ENCODE data around the gene CDC42BPA. TPM values are rescaled to one million over a fixed set of nuclear protein-coding genes. Genes with fewer than 3 reads are reported as not detected.

The CDC42BPA gene
- total and polyA plus RNA-seq, 2 donors (not counting 3 experiments of a cell fraction or from before 2014, with no cell fraction given) = 26.1 to 92.6 TPM

- DNase-seq (ENCODE audit: low read depth, low spot score) (no peak), FAIRE-seq (no peak)
- Histone ChIP-seq H3K4me2 (ENCODE audit: insufficient read depth, low read length) (no peak overlapping the region), H3K79me2 (ENCODE audit: control insufficient read depth, insufficient read depth, low read length) (no peaks in the 10 kb centered on the region), H3K9ac (replicated peaks; ENCODE audit: extremely low read depth, insufficient read depth, low read length) (no peak overlapping the region), H3K36me3 (ENCODE audit: control insufficient read depth in 2 of 2, extremely low read depth in 1 of 2, insufficient read depth in 2 of 2, low read length in 2 of 2) (no peaks in the 10 kb centered on the region), H3K9me1 (replicated peaks; ENCODE audit: control insufficient read depth, extremely low read depth, insufficient read depth, low read length) (no peaks in the 10 kb centered on the region), H3K27ac (ENCODE audit: insufficient read depth, low read depth, low read length) (no peak overlapping the region), H3K4me1 (ENCODE audit: control insufficient read depth, extremely low read depth, insufficient read depth, low read length) (peaks cover 26% of the 10 kb centered on the region), H3K9me3 (replicated peaks; ENCODE audit: control insufficient read depth, insufficient read depth, low read length) (no peaks in the 10 kb centered on the region), H2AFZ (ENCODE audit: low read depth, low read length) (no peak overlapping the region), H4K20me1 (replicated peaks; ENCODE audit: control insufficient read depth, extremely low read depth, insufficient read depth, low read length) (no peaks in the 10 kb centered on the region), H3K27me3 (ENCODE audit: control insufficient read depth in 2 of 2, insufficient read depth in 2 of 2, low read length in 2 of 2) (no peaks in the 10 kb centered on the region), H3K4me3 (replicated peaks in 1 of 3; ENCODE audit: insufficient read depth in 1 of 3, low read depth in 1 of 3, low read length in 3 of 3) (no peak overlapping the region)
- dilution Hi-C loops (cut with MboI; ENCODE audit: extremely low pct_ligation_motif_present, low sequenced_read_pairs) (no loop called here), intact Hi-C loops (cut with micrococcal nuclease) (no loop called here)
- ChIA-PET CTCF (no interaction called here), POLR2A (interaction anchor here (0.7 kb wide), 1 partner anchor 79 kb away, joined by 5 read pairs; no protein-coding TSS in a partner anchor)
- TF ChIP-seq JUN (IDR thresholded peaks at IDR 0.05; ENCODE audit: borderline replicate concordance, insufficient read depth, insufficient read length, low read depth) (no peak), FOS (IDR thresholded peaks at IDR 0.05; ENCODE audit: borderline replicate concordance, insufficient read depth, low read length) (no peak), EZH2 (IDR thresholded peaks at IDR 0.05; ENCODE audit: borderline replicate concordance, low read depth, low read length, severe bottlenecking) (no peak), MYC (IDR thresholded peaks at IDR 0.05; ENCODE audit: low read depth, low read length) (no peak), POLR2A (IDR thresholded peaks at IDR 0.05; ENCODE audit: low read depth, low read length) (no peak), MAX (IDR thresholded peaks at IDR 0.05; ENCODE audit: insufficient read depth, insufficient read length) (no peak), POLR2AphosphoS5 (IDR thresholded peaks at IDR 0.05; ENCODE audit: insufficient read depth, low read depth, low read length) (no peak), GATA2 (IDR thresholded peaks at IDR 0.05; ENCODE audit: insufficient read depth, insufficient read length, low read depth, low read length) (no peak), CTCF (IDR thresholded peaks at IDR 0.05; ENCODE audit: extremely low read depth in 1 of 2, insufficient read depth in 1 of 2, low read depth in 1 of 2, low read length in 2 of 2) (no peak)
- BruUV-seq (replicated peaks) = no TSS peak
These were observed 31.7 kb upstream of the CDC42BPA start for GRCh38 chr1:227349967-227350366.

Measured in endothelial cell of umbilical vein (primary cell).